ENCODE results near the gene SLC47A2.

DNA sequence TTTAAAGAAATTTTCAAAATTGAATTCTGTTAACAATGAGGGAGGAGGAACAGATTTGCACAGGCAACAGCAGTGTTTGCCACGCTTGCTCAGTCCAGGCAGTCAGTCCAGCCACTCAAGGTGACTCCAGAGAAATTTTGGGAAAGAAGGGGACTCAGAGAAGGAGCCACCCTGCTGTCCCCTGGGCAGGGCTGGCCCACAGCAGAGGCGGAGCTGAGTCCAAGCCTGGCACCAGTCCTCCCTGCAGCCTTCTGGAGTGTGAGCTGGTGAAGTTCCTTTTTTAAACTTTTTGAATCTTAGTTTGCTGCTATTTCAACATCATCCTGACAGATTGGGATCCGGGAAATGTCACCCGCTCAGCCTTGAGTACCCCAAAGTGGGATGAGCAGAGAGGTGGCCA, 14.5 kb upstream of the SLC47A2 start:
- TF ChIP-seq, protein P1, sequence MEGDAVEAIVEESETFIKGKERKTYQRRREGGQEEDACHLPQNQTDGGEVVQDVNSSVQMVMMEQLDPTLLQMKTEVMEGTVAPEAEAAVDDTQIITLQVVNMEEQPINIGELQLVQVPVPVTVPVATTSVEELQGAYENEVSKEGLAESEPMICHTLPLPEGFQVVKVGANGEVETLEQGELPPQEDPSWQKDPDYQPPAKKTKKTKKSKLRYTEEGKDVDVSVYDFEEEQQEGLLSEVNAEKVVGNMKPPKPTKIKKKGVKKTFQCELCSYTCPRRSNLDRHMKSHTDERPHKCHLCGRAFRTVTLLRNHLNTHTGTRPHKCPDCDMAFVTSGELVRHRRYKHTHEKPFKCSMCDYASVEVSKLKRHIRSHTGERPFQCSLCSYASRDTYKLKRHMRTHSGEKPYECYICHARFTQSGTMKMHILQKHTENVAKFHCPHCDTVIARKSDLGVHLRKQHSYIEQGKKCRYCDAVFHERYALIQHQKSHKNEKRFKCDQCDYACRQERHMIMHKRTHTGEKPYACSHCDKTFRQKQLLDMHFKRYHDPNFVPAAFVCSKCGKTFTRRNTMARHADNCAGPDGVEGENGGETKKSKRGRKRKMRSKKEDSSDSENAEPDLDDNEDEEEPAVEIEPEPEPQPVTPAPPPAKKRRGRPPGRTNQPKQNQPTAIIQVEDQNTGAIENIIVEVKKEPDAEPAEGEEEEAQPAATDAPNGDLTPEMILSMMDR (IDR thresholded peaks at IDR 0.05) = no peak
- no peak for TF ChIP-seq ZFX (IDR thresholded peaks at IDR 0.05; ENCODE audit: borderline replicate concordance)
